GF-D8 (cell line): Measurements from ENCODE around the gene B3GNT8.
"Not testable (repeated sequence)": the region's sequence is repeated elsewhere in the genome, so short reads cannot be mapped to it uniquely, and the experiment has no call there.

Source experiments
- DNase-seq: peaks from one replicate; lab custom pipeline; 2025; lab: John Stamatoyannopoulos, UW

B3GNT8 gene

DNA sequence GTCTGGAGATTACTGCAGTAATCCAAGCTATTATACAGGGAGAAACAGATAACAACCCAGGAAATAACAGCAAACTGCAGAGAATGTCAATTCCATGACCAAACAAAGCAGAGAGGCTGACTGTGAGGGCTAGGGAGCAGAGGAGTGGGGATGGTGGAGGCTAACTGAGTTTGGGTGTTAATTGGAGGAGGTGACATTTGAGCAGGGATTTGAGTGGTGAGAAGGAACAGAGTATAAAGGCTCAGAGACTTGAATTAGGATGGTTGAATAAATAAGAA, 9.4 kb upstream of the B3GNT8 start:
- no peak for DNase-seq

- DNase-seq = no peak
Measured at GRCh38 chr19:41435936-41436673, 8.9 kb upstream of the B3GNT8 start.

- not testable (repeated sequence) for DNase-seq
Measured at GRCh38 chr19:41435376-41435775, 8.2 kb upstream of the B3GNT8 start.

GRCh38 chr19:41434450-41434849, 7.3 kb upstream of the B3GNT8 start:
- DNase-seq = no peak

- no peak for DNase-seq
Measured at GRCh38 chr19:41433171-41433570, 6.0 kb upstream of the B3GNT8 start.

DNA sequence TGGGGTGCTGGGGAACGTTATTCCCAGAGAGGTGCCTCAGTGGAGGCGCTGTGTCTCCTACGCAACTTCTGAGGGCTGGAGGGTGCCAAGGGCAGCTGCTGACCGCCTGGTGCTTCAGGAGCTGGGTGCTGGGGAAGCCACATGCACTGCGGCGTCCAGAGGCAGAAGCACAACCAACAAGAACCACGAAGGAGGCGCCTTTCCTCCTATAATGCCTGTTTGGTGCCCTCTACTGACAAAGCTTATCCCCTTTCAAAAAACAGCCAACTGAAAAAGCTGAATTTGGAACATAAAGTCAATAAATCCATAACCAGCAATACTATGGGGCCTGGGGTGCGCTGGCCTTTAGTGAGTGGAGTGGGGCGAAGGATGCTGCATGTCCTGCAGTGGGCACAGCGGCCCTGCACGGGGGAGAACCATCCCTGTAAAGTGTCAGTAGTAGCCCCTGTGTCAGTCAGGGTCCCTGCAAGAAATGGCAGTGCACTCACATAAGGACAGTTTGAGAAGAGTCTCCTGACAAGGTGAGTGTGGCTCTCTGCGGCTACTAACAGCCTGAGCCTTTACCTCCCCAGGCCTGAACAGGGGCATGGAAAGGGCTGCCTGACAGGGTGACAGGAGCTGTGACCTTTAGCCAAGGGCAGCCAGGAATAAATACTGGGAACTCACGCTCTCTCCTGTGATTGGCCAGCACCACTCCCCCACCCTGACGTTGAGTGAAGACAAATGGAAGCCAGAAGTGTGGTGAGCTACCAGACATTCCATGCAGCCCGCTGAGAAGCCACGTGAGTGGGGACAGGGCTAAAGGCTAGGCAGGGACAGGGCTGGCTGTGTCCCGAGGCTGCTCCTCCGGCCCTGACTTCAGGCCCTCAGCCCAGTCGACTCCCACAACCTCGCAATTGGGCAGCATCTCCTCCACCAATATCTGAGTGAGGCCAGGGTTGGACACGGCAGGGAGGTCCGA, 4.5 kb upstream of the B3GNT8 start:
- DNase-seq = peak; percentile 46

GRCh38 chr19:41430922-41431321, 3.7 kb upstream of the B3GNT8 start:
- DNase-seq = no peak

- no peak for DNase-seq
Measured at GRCh38 chr19:41428481-41428859, 1.3 kb upstream of the B3GNT8 start.

DNA sequence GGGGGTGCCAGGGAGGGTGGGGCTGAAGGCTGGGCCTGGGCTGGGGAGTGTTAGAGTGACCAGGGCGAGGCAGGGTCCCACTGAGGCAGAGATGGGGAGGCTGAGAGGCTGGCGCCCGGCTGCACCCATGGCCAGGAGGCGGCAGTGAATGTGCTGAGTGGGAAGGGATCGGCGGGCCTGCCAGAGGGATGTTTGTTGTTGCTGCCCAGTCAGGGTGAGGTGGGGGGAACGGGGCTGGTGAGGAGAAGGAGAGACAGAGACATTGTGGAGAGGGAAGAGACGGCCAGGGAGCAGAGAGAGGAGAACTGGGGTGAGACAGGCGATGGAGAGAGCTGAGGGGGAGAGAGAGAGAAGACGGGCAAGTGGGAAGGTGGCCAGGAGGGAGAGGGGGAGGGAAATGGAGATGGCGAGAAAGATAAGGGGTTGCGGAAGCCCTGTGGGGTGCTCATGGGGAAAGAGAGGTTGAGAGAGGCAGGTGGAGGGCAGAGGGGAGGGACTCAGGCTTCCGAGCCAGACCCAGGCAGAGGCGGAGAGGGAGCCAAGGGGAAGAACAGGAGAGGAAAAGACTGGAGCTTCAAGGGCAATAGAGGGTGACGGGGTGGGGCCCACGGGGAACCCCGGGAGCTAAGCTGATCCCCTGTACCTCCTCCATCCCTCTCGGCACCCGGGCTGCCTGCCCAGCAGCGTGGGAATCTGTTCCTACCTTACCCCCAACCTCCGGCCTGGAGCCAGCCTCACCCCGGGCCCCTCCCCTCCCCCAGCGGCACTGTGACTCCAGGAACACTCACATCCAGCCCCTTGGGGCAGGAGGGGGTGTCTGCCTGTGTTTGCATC, 690 bp upstream of the B3GNT8 start:
- peak; percentile 90 for DNase-seq

DNA sequence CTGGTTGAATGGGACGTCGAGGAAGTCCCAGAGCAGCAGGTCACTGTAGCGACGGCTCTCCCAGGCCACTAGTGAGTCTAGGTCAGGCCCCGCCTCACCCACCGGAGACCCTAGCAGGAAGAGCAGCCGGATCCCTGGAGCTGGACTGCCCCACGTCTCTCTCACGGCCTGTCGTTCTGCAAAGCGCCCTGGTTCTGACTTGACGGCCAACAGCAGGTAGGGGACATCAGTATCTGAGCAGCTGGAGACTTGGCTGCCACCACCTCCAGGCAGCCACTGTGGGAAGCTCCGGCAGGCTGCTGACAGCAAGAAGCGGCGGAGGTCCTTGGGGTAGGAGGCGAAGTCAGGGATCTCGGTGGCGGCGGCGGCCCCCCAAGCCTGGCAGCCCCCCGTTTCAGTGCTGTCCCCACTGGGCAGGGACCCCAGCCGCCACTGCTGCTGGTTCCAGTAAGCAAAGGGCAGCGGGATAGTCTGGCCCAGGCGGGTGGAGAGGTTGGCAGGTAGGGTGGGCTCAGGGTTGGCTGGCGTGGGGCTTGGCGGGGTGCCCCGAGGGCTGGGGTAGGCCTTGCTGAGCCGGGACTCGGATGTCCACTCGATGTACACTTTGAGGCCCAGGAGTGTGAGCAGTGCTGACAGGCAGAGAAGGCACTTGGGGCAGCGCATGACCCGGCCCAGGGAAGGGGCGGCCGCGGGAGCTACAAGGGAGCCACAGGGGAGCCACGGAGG, 895 bp downstream of the B3GNT8 start:
- no peak for DNase-seq

- no peak for DNase-seq
Measured at GRCh38 chr19:41425174-41426115, 1.7 kb downstream of the B3GNT8 start.

DNA sequence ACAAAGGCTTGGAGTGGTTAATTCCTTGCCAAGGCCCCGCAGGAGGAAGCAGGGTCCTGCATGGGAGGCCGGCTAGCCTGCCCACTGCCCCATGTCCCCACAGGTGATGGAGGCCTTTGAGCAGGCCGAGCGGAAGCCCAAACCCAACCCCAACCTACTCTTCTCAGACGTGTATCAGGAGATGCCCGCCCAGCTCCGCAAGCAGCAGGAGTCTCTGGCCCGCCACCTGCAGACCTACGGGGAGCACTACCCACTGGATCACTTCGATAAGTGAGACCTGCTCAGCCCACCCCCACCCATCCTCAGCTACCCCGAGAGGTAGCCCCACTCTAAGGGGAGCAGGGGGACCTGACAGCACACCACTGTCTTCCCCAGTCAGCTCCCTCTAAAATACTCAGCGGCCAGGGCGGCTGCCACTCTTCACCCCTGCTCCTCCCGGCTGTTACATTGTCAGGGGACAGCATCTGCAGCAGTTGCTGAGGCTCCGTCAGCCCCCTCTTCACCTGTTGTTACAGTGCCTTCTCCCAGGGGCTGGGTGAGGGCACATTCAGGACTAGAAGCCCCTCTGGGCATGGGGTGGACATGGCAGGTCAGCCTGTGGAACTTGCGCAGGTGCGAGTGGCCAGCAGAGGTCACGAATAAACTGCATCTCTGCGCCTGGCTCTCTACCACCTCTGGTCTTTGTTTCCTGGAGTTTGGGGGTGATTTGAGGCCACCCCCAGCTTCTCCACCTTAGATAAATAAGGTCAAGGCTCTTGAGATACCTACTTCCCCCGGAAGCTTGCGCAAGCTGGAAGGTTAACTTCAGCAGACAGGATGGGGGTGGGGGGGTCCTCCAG, 2.6 kb downstream of the B3GNT8 start:
- peak; percentile 25 for DNase-seq

GRCh38 chr19:41422955-41423354, 4.2 kb downstream of the B3GNT8 start:
- no peak for DNase-seq

DNA sequence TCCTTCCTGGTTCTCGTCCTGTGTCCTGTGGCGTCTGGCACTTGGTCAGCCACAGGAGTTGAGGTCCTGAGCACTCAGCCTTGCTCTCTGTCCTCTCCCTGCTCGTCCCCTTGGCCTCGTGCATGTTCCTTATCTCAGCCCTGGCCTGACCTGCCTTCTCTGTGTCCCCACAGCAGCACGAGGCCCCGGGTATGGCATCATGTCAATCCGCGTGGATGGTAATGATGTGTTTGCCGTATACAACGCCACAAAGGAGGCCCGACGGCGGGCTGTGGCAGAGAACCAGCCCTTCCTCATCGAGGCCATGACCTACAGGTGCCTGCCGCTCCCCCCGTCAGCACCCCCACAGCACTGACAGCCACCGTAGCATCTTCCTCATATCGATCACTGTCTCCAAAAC, 4.7 kb downstream of the B3GNT8 start:
- no peak for DNase-seq

DNA sequence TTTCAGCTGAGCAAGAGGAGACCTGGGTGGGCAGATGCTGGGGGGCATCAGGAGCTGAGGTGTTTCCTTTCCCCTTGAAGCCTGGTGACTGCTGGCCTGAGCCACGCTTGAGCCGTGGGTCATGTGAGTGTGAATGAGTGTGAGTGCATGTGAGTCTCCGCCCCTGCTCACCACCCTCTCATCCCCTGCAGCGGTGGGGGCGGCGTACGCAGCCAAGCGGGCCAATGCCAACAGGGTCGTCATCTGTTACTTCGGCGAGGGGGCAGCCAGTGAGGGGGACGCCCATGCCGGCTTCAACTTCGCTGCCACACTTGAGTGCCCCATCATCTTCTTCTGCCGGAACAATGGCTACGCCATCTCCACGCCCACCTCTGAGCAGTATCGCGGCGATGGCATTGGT, 5.2 kb downstream of the B3GNT8 start:
- no peak for DNase-seq

DNA sequence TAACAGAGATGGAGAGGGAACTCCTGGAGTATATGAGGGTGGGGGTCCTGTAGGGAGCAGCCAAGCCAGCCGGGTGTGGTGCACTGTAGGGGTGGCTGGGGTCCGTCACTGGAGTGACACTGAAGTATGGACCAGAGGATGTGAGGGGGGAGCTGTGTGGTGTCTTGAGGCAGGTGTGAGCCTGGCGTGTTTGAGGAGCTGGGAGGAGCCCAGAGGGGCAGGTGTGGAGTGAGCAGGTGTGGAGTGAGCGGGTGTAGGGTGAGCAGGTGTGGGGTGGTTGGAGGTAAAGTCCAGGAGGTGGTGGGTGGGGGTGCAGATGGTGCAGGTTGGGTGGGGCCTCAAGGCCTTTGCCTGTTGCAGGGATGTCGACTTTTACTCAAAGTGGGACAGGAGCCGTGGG, 5.9 kb downstream of the B3GNT8 start:
- no peak for DNase-seq

- peak; percentile 77 for DNase-seq
Measured at GRCh38 chr19:41420101-41420880, 6.9 kb downstream of the B3GNT8 start.

GRCh38 chr19:41416194-41416674, 10.9 kb downstream of the B3GNT8 start:
- no peak for DNase-seq

GRCh38 chr19:41415154-41415571, 12.0 kb downstream of the B3GNT8 start:
- no peak for DNase-seq
